HG03064 (cell line): Measurements from ENCODE around the gene RHBDF1.

Source experiments
- ATAC-seq: cut with Tn5 transposase; IDR thresholded peaks from one replicate; pipeline ENCODE4 v1.9.1; 2021; ENCODE audit warnings: low read depth; ENCODE audit not compliant: unreplicated experiment

RHBDF1 gene

GRCh38 chr16:96935-97381 is 24.5 kb upstream of the RHBDF1 start:
- ATAC-seq: no peak

GRCh38 chr16:94918-95265 is 22.5 kb upstream of the RHBDF1 start:
- no peak for ATAC-seq

DNA sequence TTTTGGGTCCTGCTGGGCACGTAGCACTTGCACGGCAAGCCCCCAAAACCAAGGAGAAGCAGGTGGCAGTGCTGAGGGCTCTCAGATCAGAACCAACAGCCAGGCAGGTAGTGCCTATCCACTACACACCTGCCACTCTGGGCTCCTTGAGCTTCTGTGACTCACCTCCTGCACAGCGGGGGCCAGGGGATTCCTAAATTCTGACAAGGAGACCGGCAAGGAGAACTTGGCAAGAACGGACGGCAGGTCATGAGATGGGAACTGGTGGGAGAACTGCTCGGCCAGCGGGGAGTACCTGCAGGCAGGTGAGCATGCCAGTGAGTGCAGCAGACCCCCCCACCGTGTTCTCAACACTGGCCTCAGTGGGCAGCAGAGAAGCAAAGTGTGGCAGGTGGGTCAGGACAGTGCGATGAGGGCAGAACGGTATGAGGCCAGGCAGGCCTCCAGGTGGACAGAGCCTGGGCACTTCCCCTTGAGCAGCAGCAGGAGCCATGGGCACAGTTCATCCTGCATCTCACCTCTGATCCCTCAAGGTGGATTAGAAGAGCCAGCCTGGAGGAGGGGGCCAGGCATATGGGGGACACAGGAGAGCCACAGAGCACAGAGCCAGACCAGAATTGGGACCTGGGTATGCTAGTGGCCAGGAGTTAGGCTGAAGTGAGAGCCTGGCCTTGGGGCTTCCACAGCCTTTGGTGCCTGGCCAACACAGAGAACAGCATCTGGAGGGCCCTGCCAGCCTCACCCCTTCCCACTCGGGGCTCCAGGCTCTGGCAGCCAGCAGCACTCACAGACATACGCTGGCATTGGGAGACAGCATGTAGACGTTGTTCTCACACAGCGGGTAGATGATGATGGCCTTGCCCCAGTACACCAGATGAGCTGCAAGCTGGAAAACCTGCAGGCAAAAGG is 20.3 kb upstream of the RHBDF1 start:
- ATAC-seq: no peak

DNA sequence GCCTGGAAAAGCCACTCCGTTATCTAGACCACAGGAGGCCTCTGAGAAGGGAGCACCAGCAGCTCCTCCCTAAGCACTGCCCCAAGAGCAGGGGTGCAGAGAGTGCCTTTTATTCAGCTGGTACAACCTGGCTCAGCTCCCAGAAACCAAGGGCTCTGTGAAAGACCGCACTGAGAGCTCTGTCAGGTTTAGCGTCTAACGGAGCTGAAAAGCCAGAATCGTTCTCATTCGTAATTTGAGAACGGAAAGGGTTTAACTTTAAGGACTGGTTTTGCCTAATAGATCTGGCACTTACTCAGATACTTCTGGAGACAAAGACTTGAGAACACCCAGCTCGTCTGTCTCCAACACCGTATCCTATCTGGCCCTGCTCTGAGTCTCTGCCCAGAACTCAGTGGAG is 19.1 kb upstream of the RHBDF1 start:
- ATAC-seq: no peak

DNA sequence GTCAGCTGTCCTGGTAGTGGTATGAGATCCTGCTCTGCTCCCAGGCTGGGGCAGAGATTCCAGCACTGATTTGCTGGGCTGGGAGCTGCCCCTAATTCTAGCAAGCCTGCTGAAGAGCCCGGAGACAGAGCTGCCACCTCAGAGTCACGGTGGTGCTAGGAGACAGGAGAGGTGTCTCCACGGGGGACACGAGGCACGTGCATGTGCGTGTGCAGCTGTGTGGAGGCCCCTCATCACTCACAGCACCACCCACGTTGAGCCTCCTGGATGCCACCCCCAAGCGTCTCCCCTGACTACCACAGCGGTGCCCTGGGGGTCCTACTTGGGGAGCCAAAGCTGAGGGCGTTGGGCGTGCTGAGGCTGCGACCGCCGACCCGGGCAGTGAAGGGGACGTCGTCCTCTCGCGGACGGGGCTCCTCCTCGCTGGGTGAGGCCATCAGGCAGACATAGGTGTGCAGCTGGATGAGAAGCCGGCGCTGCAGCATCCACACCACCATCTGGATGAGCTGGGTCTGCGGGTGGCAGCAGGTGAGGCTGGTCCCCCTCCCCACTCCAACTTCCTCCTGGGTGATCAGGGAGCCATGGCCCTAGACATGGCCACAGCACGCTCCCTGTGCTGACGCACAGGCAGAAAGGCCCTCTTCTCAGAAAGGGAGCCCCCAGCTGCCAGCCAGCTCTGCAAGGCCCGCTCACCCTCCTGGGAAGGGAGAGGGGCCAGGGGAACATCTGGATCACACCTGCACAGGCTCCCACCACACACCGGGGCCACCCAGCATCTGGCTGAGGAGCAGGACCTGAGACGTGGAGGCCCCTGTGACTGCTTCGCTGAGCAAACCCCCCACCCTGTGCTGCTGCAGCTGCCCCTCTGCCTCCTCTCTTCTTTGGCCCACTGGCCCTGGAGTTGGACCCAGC is 17.2 kb upstream of the RHBDF1 start:
- ATAC-seq: no peak

DNA sequence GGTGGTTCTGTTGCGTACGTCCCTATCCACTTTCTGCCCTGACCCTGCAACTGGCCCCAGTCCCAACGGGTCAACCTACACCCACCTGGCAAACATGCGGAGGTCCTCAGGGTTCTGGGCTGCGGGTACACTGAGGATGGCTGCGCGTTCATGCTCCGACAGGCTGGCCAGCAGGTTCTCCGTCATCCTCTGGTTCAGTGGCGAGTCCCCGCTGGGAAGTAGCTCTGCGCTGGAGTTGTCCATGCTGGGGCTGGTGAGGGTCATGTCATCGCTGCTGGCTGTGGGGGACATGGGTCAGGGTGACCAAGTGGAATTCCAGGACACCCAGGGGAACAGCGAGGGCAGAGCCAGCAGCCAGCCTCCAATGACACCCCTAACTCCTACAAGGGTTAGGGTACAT is 16.2 kb upstream of the RHBDF1 start:
- ATAC-seq: no peak

DNA sequence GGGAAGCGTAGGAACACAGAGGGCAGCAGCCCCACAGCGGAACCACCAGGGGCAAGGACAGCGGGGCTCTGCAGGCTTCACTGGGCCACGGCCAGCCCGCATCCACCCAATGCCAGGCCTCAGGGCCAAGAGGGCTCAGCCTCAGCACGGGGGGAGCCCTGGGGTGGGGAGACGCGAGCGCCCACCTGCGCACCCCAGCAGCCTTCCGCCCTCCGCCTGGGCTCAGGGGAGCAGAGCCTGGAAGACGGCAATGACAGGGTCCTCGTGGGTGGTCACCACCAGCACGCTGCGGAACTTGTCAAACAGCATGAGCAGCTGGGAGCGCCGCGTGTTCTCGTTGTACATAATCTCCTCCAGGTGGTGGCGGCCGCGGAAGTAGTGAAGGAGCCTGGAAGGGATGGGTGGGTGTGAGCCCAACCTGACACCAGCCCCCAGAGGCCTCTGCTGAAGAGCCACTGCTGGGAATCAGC is 14.1 kb upstream of the RHBDF1 start:
- no peak for ATAC-seq

DNA sequence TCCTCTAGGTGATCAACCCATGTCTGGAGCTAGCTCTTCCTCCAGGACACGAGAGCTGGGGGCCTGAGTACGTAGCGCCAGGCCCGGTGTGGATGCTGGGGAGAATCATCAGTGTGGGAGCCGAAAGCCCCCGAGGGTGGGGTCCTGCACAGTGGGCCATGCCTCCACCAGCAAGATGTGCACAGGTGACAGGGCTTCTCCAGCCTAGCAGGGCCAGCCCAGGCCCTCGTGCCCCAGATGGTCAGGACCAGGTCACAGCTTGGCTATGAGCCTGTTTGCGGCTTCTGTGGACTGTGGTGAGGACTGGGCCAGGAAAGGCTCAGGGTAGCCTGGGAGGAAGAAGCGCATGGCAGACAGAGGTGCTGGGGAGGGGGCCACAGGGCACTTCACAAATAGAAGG is 13.4 kb upstream of the RHBDF1 start:
- no peak for ATAC-seq

DNA sequence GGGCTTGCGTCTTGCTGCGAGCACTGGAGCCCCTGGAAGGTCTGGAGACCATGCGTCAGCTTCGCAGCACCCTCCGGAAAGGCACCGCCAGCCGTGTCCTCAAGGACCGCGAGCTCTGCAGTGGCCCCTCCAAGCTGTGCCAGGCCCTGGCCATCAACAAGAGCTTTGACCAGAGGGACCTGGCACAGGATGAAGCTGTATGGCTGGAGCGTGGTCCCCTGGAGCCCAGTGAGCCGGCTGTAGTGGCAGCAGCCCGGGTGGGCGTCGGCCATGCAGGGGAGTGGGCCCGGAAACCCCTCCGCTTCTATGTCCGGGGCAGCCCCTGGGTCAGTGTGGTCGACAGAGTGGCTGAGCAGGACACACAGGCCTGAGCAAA is 13.0 kb upstream of the RHBDF1 start:
- ATAC-seq: no peak

- no peak for ATAC-seq
These were observed 12.4 kb upstream of the RHBDF1 start for GRCh38 chr16:84718-85406.

- ATAC-seq: no peak
These were observed 11.6 kb upstream of the RHBDF1 start for GRCh38 chr16:83781-84615.

- ATAC-seq: no peak
These were observed 10.7 kb upstream of the RHBDF1 start for GRCh38 chr16:83060-83603.

- no peak for ATAC-seq
These were observed 7.0 kb upstream of the RHBDF1 start for GRCh38 chr16:79151-80054.

DNA sequence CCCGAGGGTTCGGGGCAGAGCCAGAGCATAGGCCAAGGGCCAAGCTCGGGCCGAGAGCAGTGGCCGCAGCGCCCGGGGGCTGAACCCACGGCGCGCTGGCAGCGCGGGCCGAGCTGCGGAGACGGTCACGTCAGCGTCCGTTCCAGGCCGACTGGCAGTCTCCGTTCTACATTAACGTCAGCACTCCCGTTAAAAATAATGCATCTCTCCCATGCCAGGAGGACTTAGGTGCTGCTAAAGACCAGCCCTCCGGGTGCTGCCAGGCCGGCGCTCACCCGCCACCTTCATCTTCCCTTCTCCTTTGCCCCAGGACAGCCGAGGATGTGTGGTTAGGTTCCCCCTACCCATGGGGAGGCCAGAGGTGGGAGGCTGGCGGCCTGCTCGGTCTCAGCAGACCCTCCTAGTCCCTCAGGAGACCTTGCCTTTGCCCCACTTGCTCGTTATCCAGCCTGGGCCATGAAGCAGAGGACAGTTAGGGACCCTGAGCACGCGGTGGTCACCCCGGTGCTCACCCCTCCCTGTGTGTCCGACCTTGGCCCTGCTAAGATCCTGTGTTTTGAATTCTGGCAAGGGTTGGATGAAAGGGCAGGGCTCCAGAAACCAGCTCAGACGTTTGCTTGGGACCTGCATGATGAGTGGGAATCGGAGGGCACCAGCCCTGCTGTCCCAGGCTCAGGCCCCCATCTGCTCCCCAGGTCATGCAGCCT is 6.2 kb upstream of the RHBDF1 start:
- ATAC-seq: peak; percentile 11

DNA sequence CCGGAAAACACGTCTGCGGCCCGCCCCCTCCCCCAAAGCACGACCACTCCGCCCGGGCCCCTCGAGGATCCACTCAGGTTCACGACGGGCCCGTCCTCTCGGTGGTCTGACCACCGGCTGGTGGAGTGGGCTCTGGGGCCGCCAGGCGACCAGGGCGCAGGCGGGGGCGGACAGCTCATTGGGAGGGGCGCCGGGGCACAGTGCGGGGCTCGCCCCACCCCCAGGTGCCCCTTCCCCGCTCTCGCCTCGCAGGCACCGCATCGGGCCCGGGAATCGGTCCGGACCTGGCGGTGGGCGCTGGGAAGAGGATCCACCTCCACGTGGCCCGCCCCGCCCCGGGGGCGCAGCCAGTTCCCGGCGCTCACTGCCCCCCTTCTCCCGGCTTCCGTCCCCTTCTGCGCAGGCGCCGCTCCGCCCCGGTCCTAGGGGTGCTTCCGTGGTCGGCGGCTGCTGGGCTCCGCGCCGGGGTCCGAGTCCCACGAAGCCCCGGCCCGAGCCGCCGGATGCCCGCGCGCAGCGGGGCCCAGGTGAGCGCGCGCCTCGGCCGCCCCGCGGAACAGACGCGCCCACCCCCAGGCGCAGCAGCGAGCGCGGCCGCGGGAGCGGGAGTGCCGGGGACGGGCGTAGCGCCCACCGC is 5.5 kb upstream of the RHBDF1 start, which contains the start of gene MPG:
MPG (plus strand) TSS at position 419 of the 637 bp plus-strand sequence; CDS start at position 504, 85 bp downstream.
- peak; percentile 57 for ATAC-seq

- ATAC-seq: peak; percentile 6
These were observed 4.9 kb upstream of the RHBDF1 start for GRCh38 chr16:77273-77806.
